Neuronal stem cell (in vitro differentiated cells): Measurements from ENCODE around the gene CDC7.

Experiments used
- DNase-seq: peaks from one replicate; pipeline ENCODE4 v3.0.0-alpha.2; 2013; ENCODE audit warnings: low spot score
- H2AFZ ChIP-seq: one replicate; pipeline ENCODE4 v1.6.1; 2013; ENCODE audit warnings: mild to moderate bottlenecking, low read length, inconsistent platforms
- H2AK5ac ChIP-seq: 2 replicates; pipeline ENCODE4 v1.6.1; 2013; ENCODE audit warnings: low read depth, mild to moderate bottlenecking, inconsistent platforms, low read length, moderate library complexity, mixed read lengths
- H2BK120ac ChIP-seq: 2 replicates; pipeline ENCODE4 v1.6.1; 2013; ENCODE audit warnings: low read depth, mild to moderate bottlenecking, inconsistent platforms, low read length, moderate library complexity, mixed read lengths
- H2BK12ac ChIP-seq: one replicate; pipeline ENCODE4 v1.6.1; 2013; ENCODE audit warnings: low read length, inconsistent platforms
- H2BK15ac ChIP-seq: 2 replicates; pipeline ENCODE4 v1.6.1; 2013; ENCODE audit warnings: mild to moderate bottlenecking, low read length, inconsistent platforms, mixed read lengths
- H2BK5ac ChIP-seq: one replicate; pipeline ENCODE4 v1.6.1; 2013; ENCODE audit warnings: inconsistent platforms, mild to moderate bottlenecking, low read length, moderate library complexity
- H3K14ac ChIP-seq: one replicate; pipeline ENCODE4 v1.6.1; 2013; ENCODE audit warnings: low read length, inconsistent platforms
- H3K18ac ChIP-seq: 2 replicates; pipeline ENCODE4 v1.6.1; 2013; ENCODE audit warnings: low read length, inconsistent platforms
- H3K23ac ChIP-seq: 2 replicates; pipeline ENCODE4 v1.6.1; 2013; ENCODE audit warnings: low read depth, mild to moderate bottlenecking, mixed read lengths, low read length, inconsistent platforms; ENCODE audit not compliant: poor library complexity
- H3K27ac ChIP-seq: replicated peaks from 3 replicates; pipeline ENCODE4 v1.5.1; 2013; ENCODE audit warnings: low read length, inconsistent platforms
- H3K27me3 ChIP-seq, 3 experiments: 2 replicates each; pipeline ENCODE4 v1.6.1; 2013; ENCODE audit warnings: low read length in 3 of 3, mild to moderate bottlenecking in 2 of 3, inconsistent platforms in 1 of 3, low read depth in 1 of 3, mixed read lengths in 1 of 3, moderate library complexity in 1 of 3; ENCODE audit not compliant: control insufficient read depth in 3 of 3, insufficient read depth in 3 of 3
- H3K36me3 ChIP-seq, 2 donors: replicated peaks in 1 of 2; 2 replicates each; pipeline ENCODE4 v1.6.1; 2013; ENCODE audit warnings: low read length in 2 of 2; ENCODE audit not compliant: control insufficient read depth in 2 of 2, insufficient read depth in 2 of 2
- H3K4ac ChIP-seq: 2 replicates; pipeline ENCODE4 v1.6.1; 2013; ENCODE audit warnings: inconsistent platforms, mild to moderate bottlenecking, low read length, moderate library complexity
- H3K4me1 ChIP-seq, 2 donors: 1 replicate in 1 of 2; 2 replicates in 1 of 2; pipeline ENCODE4 v1.6.1; 2013; ENCODE audit warnings: low read length in 2 of 2, low read depth in 1 of 2; ENCODE audit not compliant: control insufficient read depth in 2 of 2, insufficient read depth in 1 of 2
- H3K4me2 ChIP-seq: one replicate; pipeline ENCODE4 v1.6.1; 2013; ENCODE audit warnings: mild to moderate bottlenecking, low read length, inconsistent platforms; ENCODE audit not compliant: insufficient read depth, poor library complexity, severe bottlenecking
- H3K4me3 ChIP-seq, 2 donors: 2 replicates each; pipeline ENCODE4 v1.5.1; 2013; ENCODE audit warnings: low read length in 2 of 2, mild to moderate bottlenecking in 2 of 2, inconsistent platforms in 1 of 2, moderate library complexity in 1 of 2
- H3K79me1 ChIP-seq: one replicate; pipeline ENCODE4 v1.6.1; 2013; ENCODE audit warnings: low read depth, mild to moderate bottlenecking, inconsistent platforms, low read length, moderate library complexity
- H3K9ac ChIP-seq: one replicate; pipeline ENCODE4 v1.6.1; 2013; ENCODE audit warnings: mild to moderate bottlenecking, low read depth, low read length, inconsistent platforms; ENCODE audit not compliant: poor library complexity
- H3K9me3 ChIP-seq, 2 donors: replicated peaks in 1 of 2; 2 replicates each; pipeline versions ENCODE3 to v1.6.1; 2013; ENCODE audit warnings: low read length in 2 of 2, mild to moderate bottlenecking in 2 of 2, inconsistent platforms in 1 of 2, low read depth in 1 of 2, mixed read lengths in 1 of 2, moderate library complexity in 1 of 2; ENCODE audit not compliant: control insufficient read depth in 2 of 2, insufficient read depth in 1 of 2
- H4K8ac ChIP-seq: one replicate; pipeline ENCODE4 v1.6.1; 2013; ENCODE audit warnings: low read depth, mild to moderate bottlenecking, inconsistent platforms, low read length, moderate library complexity
- H4K91ac ChIP-seq: one replicate; pipeline ENCODE4 v1.6.1; 2013; ENCODE audit warnings: low read length, low read depth, mild to moderate bottlenecking, inconsistent platforms; ENCODE audit not compliant: poor library complexity
- WGBS, 2 donors: extraction: QIAGEN DNeasy Blood & Tissue Kit; methylation state at CpG; one replicate each; pipeline ENCODE4 v1.1.7; 2013; ENCODE audit warnings: missing lambda C conversion rate in 2 of 2, mixed read lengths in 1 of 2; ENCODE audit not compliant: insufficient read length in 2 of 2, insufficient replicate concordance in 1 of 2; ENCODE audit errors: extremely low coverage in 2 of 2; 5-methylcytosine and 5-hydroxymethylcytosine counted together

Gene CDC7

DNA sequence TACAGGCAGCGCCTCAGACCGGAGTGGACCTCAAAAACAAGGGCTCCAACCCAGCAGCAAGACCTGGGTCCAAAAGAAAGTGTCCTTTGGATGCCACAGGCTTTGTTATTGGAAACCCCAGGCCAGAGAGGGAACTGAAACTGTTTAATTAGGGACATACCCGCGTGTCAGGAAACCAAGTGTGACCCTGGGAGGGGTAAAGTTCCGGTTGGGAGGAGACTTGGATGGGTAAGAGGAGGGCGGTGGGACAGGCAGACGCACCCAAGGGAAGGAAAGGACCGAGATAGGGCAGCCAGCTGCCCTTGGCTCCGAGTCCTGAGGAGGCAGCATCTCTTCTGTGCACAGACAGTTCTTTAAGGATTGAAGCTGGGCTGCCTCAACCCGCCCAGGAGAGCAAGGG is 71.4 kb downstream of the CDC7 start:
- Histone ChIP-seq H2AK5ac (no peak overlapping the region), H3K79me1 (no peaks in the 10 kb centered on the region), H3K18ac (no peak overlapping the region), H3K23ac (no peak overlapping the region), H2BK5ac (no peak overlapping the region), H3K4me2 (no peak overlapping the region), H3K36me3 (no peaks in the 10 kb centered on the region), H2BK12ac (no peak overlapping the region), H3K4ac (no peak overlapping the region), H3K9ac (no peak overlapping the region), H4K91ac (no peak overlapping the region), H3K4me3 (no peak overlapping the region), H2BK15ac (no peak overlapping the region), H3K27ac (no peak overlapping the region), H3K4me1 (peaks cover 0 to 1% of the 10 kb centered on the region in 2 donors), H2AFZ (no peak overlapping the region), H4K8ac (no peak overlapping the region), H2BK120ac (no peak overlapping the region), H3K9me3 (no peaks in the 10 kb centered on the region), H3K14ac (no peak overlapping the region), H3K27me3 (no peaks in the 10 kb centered on the region)
- WGBS, 2 donors, result no CpG with 5 or more reads among the region's 10 CpGs
- no peak for DNase-seq
